IPS-NIHi7 (cell line): ENCODE data around the gene PCDH1.
"Not testable (repeated sequence)": the region's sequence is repeated elsewhere in the genome, so short reads cannot be mapped to it uniquely, and the experiment has no call there.

ENCODE experiments used
- DNase-seq: peaks from one replicate; pipeline ENCODE4 v3.0.0; 2012; ENCODE audit warnings: mixed read lengths; ENCODE audit errors: extremely low spot score

The PCDH1 gene

DNA sequence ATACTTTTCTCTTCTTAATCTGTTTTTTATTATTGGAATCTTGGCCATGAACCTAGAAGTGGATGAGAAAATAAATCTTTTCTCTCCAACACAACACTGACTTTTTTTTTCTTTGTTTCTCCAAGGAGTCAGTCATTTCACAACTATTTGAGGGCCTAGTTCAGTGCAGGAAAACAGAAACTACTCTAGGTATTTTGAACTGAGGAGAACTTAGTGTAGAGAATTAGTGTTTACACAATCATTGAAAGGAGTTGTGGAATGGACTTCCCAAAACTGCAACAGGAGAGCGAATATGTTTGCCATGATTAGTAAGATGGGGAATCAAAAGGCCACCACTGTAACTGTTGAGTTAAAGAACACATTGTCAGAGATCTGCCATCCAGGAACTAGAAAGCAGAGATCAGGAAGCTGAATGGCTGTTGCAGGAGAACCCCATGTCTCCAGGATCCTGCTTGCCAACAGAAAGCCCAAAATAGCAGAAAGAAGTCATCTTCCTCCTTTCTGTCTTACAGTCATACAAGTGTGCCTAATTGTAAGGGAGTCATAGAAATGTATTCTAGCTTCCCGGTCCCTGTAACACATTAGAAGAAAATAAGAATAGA is 20.3 kb upstream of the PCDH1 start:
- no peak for DNase-seq

DNA sequence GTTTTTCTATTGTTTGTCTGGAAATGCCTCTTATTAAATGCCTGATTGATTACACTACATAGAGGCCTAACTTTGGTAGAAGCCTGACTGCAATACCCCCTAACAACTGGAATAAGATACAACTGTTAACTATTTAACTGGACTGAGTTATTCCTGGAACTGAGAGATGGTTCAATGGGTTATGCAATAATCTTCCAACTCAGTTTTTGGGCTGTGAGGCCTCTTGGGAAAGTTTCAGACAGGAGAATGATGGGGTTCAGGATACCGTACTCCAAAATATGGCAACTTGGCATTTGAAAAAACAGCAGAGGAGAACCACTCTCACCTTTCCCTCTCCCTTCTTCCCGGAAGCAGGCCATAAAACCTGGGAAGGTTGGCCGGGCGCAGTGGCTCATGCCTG is 19.2 kb upstream of the PCDH1 start:
- DNase-seq = no peak

DNA sequence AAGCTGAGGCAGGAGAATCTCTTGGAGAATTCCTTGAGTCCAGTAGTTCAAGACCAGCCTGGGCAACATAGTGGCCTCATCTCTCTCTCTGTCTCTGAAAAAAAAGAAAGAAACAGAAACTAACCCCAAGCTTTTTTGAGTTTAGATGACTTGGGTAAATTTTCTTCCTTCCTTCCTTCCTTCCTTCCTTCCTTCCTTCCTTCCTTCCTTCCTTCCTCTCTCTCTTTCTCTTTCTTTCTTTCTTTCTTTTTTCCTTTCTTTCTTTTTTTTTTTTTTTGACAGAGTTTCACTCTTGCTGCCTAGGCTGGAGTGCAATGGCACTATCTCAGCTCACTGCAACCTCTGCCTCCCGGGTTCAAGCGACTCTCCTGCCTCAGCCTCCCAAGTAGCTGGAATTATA is 12.2 kb upstream of the PCDH1 start:
- DNase-seq = not testable (repeated sequence)

DNA sequence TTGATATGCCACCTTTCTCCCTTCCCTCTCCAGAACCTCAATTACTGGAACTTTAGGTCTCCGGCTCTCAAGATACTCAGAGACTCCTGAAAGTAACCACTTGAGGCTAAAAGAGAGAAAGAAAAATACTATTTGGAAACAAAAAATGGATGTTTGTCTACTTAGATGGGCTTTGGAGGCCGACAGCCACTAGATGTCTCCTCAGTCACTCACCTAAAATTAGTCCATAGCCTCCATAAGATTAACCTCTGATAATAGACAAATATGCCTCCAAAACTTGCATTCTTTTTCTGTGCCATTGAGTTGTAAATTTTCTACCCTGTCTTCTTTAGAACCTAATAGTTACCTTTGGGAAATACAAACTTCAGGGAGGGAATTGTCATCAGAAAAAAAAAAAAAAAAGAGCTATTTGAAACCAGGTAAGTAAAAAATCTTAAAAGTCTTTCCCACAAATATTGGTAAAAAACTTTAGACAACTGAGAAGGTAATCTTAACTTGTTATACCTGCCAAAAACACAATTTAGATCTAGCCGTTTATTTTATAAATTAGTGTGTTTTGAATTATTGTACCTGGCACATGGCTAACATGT is 11.2 kb upstream of the PCDH1 start:
- no peak for DNase-seq

DNA sequence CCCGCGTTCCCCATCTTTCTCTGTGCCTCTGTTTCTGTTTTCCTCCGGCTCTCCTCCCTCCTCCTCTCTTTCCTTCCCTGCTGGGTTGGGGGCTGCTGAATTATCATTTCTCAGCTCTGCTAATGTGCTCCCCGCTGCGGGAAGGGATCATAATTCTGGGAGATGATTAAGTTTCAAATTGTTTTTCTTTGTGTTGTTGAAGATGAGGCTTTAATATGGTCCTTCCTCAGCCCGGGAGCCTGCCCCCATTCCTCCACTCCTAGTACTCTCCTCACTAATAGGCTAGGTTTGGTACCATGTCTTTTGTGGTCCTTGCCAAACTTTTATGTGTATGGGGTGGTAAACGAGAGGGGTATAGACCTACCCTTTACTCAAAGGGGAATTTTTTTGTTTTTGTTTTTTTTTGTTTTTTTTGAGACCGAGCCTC is 5.7 kb upstream of the PCDH1 start:
- peak; percentile 5 for DNase-seq

DNA sequence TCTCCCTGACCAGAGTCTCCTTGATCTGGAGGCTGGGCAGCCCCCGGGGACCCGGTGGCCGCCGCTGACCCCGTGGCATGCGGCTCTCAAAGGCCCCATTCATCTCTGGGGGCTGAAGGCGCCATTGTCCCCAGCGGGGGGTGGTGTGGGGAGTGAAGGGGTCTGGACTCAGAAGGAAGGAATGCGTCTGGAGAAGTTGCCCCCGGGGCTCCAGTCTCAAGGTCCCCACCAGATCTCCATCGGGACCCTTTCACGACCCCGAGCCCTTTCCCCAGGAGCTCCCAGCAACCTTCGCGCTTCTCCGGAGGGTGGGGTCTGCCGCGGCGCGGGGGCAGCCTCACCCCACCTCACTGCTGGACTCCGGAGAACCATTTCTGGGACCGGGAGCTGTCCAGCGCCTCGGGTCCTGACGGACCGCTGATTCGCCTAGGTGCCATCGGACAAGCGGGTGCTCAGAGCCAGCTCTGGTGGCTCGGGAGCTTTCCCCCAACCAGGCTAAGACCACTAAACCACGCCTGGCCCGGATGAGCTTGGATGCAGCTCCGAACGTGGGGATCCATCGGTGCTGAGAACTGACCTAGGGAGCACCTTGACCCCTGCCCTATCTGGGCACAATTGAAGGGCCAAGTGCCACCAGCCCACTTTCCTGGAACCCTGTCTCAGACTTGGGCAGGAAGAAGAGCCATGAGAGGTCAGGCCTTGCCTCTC is 5.1 kb upstream of the PCDH1 start:
- peak; percentile 80 for DNase-seq

DNA sequence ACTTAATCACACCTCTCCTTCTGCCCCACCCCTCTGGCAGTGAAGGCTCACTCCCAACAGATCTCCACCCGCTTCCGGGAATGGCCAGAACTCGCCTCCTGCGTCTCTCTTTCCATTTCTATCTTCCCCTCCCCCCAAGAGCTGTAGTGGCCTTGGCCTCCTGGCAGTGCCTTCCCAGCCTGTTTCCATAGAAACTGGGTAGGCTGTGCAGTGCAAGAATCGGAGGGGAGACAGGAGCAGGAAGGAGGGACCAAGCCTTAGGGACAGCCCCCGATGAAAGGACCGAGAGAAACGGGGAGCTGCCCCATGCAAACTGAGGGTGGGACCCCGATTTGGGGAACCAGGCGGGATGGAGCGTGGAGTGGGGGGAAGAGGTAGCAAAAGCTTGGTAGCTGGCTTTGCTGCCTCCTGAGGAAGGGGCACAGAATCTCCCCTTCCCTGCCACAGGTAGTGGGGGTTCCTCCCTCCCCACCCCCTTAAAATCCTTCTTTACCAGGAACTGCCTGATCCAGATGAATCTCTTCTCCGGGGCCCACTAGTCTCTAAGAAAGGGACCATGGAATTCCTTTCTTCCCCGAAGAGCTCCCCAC is 4.5 kb upstream of the PCDH1 start:
- DNase-seq = no peak

DNA sequence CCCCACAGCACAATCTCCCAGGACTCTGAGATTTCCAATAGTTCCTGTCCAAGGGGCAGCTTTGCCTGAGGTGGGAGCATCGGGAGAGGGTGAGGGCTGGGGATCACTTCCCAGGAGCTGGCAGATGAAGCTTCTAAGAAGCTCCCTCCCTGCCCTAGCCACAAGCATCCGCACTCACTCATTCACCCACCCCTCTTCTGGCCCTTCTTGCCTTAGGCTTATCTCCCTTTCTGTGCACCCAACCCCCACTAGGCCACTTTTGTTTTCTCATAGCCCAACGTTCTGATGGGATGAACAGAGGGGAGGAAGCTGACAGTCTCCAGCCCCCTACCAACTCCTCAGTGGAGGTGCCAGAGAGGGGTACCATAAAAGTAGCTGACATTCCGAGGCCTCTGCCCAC is 3.7 kb upstream of the PCDH1 start:
- no peak for DNase-seq

DNA sequence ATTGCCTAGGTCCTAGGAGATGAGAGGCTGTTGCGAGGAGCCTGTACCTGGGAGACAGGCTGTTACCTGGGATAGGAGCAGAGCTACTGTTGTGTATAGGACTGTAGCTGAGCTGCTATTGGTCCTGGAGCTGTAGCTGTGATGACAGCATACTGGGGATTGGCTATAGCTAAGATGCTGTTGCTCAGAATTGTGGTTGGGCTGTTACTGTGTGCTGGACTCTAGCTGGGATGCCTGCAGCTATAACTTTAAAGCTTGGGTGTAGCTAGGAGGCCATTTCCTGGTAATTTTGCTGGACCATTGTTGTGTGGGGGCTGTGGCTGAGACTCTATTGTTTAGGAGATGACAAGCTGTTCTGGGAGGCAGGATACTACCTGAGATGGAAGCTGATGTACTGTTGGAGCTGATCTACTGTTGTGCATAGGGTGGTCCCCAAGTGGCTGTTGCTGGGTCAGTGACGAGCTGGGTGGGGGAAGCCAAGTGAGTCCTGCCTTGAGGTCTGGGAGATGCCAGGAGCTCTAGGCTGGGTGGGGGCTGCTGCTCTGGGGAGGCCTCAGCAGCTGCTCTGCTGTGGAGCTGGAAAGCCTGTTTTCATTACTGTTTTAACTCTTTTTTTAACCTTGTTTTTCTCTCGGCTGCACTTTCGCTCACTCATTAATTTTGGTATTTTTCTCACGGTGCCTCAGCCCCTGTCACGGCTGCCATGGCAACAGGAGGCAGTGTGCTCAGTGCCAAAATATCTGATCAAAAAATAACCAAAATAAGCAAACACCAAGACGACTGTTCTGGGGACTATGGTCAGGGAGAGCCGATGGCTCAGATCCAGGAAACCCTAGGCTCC is 3.0 kb upstream of the PCDH1 start:
- DNase-seq = no peak

DNA sequence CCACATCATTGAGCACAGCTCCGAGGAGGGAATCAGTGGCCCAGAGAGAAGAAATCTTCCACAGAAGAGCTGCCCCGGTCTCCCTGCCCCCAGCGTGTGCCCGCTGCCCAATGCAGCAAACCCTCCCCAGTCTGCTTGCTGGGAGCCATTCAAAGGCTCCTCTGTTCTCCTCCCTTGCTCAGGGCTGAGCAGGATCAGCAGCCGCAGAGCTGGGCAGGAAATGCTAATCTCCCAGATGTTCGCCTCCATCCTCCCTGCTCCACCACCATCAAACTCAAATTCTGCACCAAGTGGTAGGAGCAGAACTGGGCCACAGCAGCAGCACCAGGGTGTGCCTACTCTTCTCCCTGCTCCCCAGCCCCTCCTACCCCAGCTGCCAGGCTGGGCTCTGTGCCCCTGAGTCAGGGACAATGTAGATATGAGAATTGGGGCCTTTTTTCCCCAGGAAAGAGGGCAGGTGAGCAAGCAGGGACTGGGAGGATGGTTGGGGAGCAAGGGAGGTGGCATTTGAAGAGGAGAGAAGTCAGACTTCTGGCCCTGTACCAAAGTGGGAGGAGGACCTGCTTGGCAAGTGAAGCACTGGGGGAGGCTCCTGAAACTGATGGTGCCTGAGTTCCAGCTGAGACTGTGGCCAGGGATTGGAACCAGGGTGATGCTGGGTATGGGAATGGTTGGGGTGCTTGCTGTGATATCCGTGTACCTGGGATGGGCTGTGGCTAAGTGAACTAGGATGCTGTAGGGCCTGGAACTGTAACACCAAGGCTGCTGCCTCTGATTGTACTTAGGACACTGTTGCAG is 1.9 kb upstream of the PCDH1 start:
- no peak for DNase-seq

DNA sequence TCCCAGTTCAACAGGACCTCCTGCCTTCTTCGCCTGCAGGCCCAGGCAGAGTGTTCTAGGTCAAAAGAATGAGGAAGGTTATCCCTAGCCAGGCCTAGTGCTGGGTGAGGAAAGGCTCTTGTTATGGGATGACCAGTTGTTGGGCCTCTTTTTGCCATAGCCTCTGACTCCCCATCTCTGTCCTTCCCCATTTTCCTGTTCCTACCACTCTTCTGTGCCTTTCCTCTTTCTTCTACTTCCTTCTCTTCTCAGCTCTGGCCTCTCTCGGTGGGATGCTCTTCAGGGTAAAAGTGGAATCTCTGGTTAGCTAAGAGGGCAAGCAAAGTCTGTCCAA is 1.2 kb upstream of the PCDH1 start:
- no peak for DNase-seq

DNA sequence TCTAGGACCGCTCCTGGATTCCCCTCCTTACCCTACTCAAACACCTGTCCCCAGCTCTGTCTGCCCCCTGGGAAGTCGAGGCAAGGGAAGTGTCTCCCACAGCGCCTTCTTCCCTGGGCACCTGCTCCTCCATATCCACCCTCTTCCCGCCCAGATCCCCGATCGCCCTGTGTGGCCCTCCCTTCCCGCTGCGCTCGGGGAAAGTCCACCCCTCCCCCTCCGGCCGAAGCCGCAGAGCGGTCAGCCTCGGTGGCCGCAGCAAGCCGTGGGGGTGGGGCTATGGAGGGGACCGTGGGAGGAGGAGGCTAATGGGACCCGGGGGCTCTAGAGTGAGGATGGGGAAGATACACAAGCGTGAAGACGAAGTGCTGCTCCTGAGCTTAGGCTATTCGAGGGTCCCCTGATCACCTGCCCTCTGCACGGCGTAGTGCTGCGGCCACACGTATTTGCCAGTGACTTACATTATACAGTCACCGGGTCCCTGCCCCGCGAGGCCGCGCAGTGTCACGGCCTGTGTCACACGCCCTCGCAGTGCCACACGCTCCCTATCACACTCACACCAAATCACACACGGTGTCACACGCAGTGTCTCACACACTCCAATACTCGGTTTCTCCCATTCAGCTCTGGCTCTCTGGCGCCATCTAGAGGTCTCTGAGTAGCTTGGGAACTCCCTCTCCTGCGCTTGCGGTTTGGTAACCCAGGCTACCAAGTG is 658 bp upstream of the PCDH1 start:
- peak; percentile 52 for DNase-seq

DNA sequence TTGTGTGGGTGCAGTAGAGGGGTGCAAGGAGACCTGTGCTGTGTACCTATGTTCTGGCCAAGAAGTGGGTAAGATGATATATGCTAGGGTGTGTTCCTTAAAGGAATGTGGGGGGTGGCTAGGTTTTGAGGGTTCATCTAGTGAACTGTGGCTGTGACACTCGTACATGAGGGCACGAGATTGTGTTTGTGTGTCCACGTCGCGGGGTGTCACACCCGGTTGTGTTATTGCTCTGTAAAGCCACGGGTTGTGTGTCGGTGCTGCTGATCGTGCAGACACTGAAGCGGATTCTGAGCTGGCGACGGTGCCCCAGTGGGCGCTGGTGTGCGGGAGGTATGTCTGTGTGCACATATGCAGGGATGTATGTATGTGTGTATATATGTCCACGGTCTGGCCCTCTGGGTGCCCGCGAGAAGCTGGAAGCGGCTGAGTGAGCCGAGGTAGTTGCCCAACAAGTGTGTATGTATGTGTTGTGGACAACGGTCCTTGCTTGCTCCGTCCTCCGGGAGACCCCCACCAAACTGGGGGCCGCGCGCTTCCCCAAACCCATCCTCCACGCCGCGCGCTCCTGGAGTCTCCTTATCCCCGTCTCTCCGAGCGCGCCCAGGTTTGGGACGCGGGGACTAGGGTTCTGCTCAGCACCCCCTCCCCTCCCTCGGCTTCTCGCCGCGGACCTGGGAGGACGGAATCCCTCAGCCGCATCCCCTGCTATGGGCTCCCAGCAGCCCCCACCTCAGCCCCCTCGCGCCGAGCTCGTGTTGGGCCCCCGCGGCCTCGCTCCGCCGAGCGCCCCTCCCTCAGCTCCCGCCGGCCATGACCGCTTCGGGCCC is 639 bp downstream of the PCDH1 start:
- DNase-seq = no peak

DNA sequence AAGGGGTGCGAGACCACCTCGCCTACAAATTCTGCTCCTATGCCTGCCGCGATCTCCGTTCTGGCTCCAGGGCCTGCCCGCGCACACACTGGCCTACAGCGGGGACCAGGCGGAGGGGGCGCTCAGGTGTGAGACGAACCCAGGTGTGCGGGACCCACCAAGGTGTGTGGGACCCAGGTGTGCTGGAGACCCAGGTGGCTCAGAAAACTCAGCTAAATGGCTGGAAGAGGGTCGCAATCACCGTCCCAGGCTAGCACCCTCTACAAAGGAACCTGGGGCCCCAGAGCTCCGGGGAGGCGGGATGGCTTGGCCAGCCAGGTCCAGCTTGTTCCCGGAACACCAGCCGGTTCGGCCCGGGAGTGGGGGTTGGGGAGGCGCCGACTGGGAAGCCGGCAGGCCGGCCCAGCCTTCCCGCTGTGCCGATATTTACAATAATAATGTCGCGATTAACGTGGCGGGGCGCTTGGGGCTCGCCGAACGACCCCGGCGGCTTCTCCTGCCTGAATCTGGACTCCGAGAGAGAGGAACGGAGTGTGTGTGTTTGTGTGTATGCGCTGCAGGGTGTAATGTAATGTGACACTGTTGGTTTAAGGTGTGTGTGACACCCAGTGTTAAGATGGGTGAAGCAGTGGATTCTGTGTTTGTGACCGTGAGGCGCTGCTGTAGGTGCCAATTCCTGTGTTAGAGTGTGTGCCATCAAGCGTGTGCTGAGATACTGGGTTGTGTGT is 1.4 kb downstream of the PCDH1 start:
- no peak for DNase-seq

DNA sequence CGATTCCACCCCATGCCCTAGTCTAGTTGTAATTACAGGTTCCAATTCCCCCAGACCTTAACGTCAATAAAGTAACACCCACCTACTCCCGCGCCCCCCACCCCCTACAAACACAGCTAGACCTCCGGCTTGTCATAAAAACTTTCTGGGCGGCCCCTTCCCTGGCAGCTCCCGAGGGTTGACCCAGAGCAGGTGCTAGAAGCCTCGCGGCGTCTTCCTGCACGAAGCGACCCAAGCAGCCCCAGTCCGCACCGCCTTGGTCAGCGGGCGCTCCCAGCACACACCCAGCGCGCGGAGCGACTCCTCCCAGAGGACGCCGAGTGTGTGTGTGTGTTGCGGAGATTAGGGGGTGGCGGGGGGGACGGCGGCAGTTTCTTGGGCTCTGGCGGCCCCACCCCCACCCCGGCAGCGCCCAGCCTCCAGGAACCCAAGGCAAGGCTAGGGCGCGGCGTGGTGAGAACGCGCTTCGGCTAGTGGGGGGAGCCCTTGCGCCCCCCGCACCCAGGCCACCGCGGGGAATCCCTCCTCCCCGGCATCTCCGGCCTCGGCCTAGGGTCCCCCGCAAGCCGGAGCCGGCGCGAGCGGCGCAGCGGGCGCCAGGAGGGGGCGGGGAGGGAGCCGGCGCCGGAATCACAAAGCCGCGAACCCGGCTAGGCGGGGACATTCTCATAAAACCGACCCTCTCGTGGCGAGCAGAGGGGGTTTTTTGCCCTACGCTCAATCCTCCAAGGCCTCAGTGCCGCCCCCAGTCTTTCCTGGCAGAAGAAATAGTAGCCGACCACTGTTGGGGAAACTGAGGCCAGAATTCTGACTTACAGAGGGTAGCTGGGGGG is 2.2 kb downstream of the PCDH1 start:
- no peak for DNase-seq

DNA sequence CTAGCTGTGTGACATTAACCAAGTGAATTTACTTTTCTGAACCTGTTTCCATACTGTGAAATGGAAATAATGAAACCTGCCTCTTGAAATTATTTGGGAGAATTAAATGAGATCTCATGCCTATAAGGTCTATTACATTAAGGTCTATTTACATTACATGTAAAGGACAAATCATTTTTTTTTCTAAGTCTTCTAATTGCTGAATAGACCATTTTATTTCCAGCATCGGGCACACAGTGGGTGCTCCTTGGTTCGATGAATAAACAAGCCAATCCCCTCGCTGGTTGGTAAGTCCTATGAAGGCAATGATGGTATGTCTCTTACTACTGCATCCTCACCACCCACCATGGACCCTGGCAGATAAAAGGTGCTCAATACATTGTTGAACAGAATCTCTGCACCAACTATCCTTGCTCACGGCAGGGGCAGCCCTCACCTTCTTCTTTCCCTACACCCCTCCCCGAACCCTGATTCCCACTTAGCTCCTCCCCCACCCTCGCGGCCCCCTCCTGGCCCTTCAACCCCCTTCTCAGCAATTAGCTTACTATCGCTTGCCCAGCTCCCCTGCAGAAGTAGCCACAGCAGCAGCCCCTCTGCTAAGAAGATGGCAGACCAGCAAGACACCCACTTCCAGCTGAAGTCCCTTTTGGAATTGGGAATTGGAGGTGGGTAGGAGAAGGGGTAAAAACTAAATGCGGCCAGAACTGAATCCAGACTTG is 3.0 kb downstream of the PCDH1 start:
- no peak for DNase-seq

DNA sequence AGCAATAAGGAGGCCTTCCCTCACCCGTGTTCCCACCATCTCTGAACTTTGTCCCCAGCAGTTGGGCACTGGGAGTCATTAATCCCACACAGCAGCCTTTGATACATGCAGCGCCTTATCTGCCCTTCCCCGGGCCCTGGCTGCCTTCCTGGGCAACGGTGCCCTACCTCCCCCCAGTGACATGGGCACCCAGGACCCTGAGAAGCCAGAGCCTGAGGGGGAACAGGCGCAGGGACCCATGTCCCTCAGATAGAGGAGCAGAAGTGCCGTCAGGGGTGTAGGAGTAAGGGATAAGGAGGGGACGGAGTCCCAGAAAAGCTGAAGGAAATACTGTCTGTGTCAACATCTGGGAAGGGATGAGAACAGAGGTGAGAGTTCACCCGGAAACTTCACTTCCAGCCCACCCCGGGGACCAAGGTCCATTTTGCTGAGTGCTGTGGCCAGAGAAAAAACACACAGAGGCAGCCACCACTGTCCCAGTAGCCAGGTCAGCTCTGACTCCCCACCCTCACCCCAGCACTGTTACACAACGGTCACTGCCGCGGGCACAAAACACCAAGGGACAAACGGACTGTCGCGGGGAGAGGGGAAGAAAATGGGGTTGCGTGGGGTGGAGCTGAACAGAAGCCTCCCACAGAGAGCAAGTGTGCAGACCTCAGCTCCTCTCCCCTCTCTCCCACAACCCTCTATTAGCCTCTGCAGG is 3.8 kb downstream of the PCDH1 start:
- DNase-seq = no peak
